Mucosa of gallbladder (tissue), 1 donor: Measurements from ENCODE around the gene HDAC11. TPM values are rescaled to one million over a fixed set of nuclear protein-coding genes. Genes with fewer than 3 reads are reported as not detected.
A peak's percentile ranks its signal among the peaks of the same experiment; 100 is the strongest.

Source experiments
- DNase-seq: peaks from one replicate; pipeline ENCODE4 v3.0.0-alpha.2; 2020; ENCODE audit warnings: low spot score
- total RNA-seq: library from RNA; stranded (reverse); gene quantifications from one replicate; pipeline ENCODE4 v1.2.1, GENCODE V29; 2021
- donor health status: DM: no; HTN: no; CAD: no.

HDAC11 gene
- total RNA-seq, 1 donor from 2014 or later: 43.7 TPM

- no peak for DNase-seq
Measured at GRCh38 chr3:13541691-13542090, 61.6 kb downstream of the HDAC11 start.

GRCh38 chr3:13542142-13542541 lies 62.0 kb downstream of the HDAC11 start:
- DNase-seq: no peak

- peak; percentile 35 for DNase-seq
Measured at GRCh38 chr3:13543253-13543652, 63.1 kb downstream of the HDAC11 start.

GRCh38 chr3:13544293-13544831 lies 64.3 kb downstream of the HDAC11 start:
- no peak for DNase-seq

DNA sequence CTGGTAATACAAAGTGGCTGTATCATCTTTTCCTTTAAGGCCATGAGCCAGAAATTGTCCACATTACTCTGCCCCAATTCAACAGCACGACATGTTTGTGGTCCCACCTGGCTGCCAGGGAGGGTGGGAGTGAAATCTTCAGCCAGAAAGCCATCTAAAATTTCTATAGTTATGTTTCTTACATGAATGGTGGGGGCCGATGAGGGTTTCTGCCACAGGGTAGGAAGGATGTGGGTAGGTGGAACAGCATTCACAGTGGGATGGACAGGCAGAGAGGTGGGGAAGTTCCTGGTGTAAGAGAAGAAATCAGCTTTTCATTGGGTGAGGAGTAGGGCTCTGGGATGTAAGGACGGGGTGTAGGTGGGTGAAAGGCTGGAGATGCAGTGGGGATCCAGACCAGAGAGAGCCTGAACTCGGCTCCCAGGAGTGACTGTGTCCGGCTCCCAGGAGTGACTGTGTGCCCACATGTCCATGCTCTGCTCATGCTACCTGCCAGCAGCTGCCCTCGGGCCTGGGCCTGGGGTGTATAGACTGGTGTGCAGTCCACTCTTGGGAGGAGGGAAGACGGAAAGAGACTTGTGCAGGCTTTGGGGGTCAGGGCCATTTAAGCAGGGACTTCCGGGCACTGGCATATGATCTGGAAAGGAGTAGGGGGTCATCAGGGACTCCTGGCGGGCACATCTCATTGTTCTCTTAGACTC lies 65.0 kb downstream of the HDAC11 start:
- DNase-seq: no peak

DNA sequence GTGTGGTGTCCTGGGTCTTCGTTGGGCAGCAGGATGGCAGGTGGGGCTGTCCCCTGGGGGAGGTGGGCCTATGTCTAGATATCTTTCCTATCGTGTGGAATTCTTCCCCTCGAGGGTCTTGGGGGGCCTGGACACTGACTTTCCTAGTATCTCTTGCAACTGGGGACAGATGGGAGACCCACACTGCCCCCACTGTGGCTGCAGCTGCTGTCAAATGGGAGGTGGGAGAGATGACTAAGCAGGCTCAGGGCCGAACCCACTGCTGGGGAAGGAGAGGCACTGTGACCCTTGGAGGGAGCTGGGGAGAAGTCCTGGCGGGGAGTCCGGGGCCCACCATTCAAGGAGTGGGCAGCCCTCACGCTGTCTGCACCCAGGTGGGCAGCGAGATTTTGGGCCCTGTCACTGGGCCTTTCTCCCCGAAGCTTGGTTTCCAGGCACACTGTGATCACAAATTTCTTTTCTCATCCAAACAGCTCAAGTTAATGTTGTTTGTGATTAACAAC lies 65.9 kb downstream of the HDAC11 start:
- no peak for DNase-seq

DNA sequence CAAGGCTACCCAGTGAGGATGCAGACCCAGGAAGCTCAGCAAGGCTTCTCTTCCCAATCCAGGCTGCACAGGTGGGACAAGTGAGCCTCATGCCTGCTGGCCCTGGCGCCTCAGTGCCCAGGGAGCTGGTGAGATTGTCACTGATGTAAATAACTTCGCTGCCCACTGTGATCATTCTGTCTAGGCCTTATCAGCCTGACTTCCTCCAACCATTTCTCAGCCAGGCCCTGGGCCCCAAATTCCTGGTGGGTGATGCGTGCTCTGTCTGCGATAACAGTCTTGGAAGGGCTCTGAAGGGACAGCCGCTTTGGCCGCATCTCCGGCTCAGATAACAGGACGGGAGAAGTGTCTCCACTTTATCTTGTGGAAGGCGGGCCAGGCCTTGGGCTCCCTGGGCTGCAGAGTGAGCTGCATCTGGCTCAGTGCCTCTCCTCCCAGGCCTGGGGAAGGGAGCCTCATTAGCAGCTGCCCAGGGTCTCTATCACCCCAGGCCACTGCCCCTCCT lies 66.6 kb downstream of the HDAC11 start:
- no peak for DNase-seq

DNA sequence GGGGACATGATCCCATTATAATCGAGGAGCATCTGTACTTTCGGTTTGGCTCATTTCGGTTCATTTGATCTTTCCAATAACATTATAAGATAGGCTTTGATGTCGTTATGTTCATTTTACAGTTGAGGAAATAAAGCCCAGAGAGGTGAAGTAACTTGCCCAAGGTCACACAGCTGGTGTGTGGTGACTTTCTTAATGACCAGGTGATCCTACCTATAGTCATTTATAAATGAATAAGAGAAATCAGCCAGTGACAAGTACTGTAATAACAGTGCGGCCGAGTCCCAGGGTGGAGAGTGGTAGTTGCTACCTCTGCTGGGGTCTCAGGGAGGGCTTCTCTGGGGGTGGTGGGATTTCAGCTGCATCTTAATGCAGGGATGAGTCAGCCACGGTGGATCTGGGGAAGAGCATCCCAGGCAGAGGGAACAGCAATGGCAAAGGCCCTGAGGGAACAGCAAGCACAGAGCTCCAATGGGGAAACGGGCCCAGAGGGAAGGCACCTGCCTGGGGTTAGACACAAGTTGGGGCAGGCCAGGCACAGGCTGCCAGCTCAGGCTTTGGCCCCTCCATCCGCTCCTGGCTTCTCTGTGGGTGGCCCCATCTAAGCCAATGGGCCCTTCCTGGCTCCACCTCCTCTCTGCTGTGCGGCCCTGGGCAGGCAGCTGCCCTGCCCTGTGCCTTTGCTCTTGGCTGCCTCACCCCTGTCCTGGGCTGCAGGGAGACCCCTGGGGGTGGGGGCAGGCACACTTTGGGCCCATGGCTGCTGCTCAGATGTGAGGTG lies 67.7 kb downstream of the HDAC11 start:
- DNase-seq: no peak

DNA sequence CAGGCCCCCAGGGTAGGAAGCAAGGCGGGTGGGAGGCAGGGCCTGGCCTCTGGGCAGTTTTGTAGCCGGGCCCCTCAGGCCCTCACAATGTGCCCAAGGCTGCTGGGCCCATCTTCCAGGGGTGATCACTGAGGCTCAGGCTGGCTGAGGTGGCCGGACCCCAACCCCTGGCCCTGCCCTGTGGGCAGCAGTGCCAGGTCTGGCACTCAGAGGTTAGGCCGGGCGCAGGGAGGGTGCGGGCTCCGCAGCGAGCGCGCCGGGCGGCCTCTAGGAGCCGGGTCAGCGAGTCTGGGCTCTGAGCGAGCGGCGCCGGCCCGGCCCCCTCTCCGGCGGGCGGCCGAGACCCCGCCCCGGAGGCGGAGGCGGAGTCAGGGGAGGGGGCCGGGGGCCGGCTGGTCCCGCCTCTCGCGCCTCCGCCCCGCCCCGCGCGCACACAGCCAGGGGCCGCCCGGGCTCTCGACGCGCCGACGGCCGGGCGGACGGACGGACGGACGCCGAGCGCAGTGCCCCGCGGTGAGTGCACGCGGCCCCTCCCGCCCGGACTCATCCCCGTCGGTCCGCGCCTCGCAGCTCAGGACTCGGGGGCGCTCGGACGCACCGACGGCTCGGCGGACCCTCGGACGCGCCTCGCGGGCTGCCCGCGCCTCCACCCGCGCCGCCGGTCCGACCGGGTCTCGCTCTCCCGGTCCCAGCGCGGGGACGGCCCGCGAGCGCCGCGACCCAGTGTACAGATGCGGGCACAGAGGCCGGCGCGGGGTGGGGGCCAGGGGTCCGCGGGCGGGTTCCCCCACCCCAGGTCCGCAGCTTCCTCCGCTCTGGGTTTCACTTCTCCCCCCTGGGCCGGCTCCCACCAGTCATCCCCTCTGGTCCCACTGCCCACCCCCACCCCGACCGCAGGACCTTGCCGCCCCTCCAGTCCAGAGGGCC lies 68.9 kb downstream of the HDAC11 start, which contains the start of gene FBLN2:
TSS of gene FBLN2 (plus strand) at position 430 of the 927 bp plus-strand sequence. CDS start 21,231 bp downstream, outside the sequence.
- DNase-seq: no peak

DNA sequence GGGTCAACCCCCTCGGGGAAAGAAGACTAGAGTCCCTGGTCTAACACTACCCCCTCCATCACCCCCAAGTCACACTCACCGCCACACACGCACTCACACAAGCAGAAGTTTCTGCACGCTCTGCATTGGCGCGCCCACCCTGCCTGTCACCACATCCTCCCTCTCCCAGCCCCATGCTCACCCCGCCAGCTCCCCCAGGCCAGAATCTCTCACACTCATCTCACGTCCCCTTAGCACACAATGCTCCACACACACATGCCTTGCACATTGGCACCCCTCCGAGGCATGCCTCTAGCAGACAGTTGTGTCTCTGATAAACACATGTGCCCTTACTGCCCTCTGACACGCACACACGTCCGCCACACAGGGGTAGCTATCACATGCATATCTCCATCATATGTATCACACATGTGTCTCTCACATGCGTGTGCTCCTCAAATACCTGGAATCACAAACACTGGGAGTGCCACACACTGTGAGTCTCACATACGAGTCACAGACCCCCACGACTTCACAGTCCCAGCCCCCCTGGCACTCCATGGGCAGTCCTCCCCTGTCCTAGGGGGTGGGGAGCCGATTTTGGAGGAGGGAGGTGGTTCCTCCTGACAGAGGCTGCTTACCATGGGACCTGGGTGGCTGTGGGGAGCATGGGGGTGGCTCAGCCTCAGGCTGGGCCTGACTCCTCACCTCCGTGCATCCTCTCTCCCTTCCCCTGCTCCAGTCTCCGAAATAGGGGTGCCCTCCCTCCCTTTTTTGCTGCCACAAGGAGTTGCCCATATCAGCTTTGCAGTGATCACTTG lies 69.7 kb downstream of the HDAC11 start:
- no peak for DNase-seq

- no peak for DNase-seq
Measured at GRCh38 chr3:13550423-13550690, 70.3 kb downstream of the HDAC11 start.

DNA sequence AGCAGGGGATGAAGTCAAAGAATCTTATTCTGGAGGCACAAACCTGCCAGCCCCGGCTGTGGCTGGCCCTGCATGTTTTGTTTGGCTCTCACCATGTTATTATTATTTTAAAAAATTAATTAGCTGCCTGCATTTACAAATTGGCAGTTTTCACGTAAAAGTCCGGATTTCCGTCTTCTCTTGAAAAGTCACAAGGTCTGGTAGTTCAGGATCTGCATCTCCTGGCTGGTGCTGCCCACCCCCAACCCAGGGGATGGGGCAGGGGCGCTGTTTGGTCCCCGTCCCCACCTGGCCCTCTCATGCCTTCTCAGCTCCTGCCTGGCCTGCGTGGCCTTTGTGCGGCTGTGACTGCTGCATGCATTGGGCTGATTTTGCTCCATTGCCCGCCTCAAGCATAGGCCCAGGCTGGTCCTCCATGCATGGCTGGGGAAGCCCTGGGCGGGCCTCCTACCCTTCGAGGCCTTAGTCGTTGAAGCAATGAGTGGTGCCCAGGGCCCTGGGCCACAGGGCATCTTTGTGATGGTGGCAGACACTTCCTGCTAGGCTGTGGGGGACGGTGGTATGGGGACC lies 70.8 kb downstream of the HDAC11 start:
- no peak for DNase-seq

DNA sequence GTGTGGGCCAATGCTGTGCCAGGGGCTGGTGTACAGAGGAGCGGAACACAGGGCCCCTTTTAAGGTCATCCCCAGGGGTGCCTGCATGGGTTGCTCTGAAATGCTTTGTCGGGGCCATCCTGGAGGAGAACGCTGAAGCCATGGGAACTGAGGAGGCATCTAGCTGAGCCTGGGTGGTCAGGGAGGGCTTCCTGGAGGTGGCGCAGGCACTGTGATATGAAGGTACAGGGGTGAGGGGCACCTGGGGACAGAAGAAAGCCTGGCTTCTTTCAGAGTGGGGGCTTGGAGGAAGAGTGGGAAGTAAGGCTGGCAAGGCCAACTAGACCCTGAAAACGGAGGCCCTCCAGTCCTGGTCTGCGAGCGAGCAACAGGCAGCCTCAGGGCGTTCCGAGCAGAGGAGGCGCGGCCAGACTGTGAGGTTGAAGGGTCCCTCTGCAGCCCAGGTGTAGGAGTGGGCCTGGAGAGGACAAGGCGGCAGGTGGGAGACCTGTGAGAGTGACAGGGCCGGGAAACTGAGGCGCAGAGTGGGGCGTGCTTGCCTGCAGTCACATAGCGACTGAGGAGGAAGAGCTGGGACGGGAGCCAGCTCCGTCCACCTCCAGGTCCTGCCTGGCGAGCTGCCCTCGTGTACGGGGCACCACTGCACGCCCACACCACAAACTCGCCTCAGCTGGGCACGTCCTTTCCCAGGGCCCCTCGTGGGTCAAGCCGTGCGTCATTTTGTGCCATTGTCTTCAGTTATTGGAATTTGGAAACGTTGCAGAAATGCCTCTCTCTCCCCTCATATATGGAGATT lies 72.9 kb downstream of the HDAC11 start:
- DNase-seq: no peak

- DNase-seq: no peak
Measured at GRCh38 chr3:13553686-13554085, 73.6 kb downstream of the HDAC11 start.

GRCh38 chr3:13555753-13556152 lies 75.6 kb downstream of the HDAC11 start:
- no peak for DNase-seq
